LNCAP (cell line): ENCODE measurements around the gene GORASP1.

Experiments used
- TF ChIP-seq, protein P1 (sequence below): fragments of 450-650 bp; IDR thresholded peaks from 2 replicates; pipeline ENCODE4 v1.5.1; 2017; ENCODE audit warnings: mild to moderate bottlenecking

GORASP1 gene

DNA sequence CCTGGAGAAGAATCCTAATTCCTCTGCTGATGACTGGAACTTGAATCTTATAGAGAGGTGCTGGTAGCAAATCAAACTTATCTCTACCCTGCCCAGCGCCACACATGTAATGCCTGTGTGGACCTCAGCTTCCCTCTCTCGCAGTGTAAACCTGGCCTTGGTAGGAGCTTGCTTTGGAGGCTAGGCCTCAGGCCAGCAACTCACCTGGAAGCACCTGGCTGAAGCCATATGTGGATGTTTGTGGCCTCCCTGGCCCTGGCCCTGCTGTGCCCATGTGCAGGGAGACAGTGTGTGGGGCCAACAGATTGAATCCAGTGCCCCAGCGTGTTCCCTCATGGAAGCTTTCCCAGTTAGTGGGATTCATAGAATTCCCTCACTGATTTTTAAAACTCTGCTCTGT lies 8.4 kb upstream of the GORASP1 start:
- TF ChIP-seq, protein P1, sequence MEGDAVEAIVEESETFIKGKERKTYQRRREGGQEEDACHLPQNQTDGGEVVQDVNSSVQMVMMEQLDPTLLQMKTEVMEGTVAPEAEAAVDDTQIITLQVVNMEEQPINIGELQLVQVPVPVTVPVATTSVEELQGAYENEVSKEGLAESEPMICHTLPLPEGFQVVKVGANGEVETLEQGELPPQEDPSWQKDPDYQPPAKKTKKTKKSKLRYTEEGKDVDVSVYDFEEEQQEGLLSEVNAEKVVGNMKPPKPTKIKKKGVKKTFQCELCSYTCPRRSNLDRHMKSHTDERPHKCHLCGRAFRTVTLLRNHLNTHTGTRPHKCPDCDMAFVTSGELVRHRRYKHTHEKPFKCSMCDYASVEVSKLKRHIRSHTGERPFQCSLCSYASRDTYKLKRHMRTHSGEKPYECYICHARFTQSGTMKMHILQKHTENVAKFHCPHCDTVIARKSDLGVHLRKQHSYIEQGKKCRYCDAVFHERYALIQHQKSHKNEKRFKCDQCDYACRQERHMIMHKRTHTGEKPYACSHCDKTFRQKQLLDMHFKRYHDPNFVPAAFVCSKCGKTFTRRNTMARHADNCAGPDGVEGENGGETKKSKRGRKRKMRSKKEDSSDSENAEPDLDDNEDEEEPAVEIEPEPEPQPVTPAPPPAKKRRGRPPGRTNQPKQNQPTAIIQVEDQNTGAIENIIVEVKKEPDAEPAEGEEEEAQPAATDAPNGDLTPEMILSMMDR = no peak

DNA sequence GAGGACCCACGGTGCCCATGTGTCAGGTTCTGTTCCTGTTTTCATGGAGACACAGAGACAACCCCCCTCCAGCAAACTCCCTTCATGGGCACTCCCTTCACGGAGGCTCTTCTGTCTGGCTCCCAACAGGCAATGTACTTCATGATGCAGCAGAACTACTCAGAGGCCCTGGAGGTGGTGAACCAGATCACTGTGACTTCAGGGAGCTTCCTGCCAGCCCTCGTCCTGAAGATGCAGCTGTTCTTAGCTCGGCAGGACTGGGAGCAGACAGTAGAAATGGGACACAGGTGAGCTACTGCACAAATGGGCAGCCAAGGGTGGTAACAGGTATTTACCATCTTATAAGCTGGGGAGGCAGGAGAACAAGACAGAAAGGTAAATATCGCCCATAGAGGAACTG lies 7.0 kb upstream of the GORASP1 start:
- TF ChIP-seq, protein P1 = no peak

DNA sequence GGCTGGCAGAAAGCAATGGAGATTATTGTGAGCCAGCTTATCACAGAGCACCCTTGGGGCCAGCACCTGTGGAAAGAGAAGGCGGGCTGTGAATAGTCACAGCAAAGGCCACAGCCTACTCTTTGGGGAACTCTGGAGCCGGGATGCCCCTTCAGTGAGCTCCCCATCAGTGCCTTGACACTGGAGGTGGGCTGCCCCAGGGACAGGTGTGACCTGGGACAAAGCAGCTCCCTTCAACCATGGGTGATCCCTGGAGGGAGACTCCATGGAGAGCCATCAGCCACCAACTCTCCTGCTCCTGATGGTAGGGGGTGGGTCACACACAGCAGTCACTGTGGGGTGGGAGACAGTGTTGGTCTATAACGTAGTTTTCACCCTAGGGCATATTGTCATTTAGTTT lies 5.9 kb upstream of the GORASP1 start:
- TF ChIP-seq, protein P1 = no peak

DNA sequence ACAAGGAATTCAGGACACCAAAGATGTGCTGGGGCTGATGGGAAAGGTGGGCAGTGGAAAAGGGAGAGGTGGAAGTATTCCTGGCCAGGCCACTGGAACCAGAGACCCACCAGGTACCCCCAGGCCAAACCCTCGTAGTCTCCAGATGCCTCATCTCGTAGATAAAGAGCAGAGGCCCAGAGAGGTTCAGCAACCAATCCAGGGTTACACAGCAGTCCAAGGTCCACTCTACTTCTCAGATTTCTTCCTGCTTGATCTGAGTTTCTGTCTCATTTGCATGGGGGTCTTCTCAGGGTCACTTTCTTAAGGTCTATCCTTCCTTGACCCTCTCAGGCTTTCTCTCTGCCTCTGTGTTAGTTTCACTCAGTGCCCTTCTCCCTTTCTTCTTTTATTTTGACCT lies 5.1 kb upstream of the GORASP1 start:
- TF ChIP-seq, protein P1 = no peak

DNA sequence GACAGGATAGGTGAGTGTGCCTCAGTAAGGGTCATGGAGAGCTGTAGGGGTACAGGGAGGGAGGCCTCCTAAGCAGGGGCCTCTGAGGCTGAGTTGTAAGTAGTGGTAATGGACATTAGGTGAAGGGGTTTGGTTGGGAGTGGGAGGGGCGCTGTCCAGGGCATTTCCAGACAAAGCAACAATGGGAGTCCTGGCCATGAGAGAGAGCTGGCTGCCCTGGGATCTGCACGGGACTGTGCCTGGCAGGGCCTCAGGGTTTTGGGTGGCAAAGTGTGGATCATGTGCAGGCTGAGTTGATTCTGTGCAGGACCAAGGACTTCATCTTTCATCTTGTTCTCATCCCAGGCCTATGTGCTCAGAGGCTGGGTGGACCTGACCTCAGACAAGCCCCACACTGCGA lies 4.7 kb upstream of the GORASP1 start:
- TF ChIP-seq, protein P1 = no peak

DNA sequence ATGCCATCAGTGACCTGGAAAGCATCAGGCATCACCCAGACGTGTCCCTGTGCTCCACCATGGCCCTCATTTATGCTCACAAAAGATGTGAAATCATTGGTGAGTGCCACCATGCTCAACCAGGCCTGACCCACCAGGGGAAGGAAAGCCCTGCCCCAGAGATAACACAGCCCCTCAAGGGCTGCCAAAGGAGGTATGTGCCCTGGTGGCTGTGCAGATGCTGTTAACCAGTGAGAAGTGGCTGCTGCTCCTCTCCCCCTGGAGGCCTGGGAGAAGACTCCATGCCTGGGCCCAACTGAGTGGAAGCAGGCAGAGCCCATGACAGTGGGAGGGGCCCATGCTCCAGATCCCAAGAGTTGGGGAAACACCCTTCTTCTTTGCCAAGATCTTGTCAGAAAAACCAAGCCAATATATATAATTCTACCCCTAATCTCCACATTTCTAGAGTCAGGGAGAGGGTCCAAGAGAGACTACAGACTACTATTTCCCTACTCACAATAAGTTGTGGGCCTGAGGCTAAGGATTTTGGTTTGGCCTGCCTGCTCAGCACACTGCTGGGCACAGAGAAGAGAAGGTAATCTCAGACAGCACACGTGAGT lies 2.7 kb upstream of the GORASP1 start:
- TF ChIP-seq, protein P1 = no peak

DNA sequence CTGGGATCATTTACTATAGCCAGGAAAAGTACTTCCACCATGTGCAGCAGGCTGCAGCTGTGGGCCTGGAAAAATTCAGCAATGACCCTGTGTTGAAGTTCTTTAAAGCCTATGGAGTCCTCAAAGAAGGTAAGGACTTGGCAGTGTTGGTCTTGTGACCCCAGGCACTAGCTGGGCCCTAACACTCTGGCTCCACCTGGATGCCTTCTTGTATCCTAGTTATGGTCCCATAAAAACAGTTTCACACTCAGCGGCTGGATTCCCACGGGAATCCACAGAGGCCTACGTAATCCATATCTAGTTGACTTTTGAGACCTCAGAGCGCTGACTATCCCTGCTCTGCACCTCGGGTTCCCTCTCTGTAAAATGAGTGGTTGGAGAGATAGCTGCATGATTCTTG lies 1.7 kb upstream of the GORASP1 start:
- TF ChIP-seq, protein P1 = no peak

DNA sequence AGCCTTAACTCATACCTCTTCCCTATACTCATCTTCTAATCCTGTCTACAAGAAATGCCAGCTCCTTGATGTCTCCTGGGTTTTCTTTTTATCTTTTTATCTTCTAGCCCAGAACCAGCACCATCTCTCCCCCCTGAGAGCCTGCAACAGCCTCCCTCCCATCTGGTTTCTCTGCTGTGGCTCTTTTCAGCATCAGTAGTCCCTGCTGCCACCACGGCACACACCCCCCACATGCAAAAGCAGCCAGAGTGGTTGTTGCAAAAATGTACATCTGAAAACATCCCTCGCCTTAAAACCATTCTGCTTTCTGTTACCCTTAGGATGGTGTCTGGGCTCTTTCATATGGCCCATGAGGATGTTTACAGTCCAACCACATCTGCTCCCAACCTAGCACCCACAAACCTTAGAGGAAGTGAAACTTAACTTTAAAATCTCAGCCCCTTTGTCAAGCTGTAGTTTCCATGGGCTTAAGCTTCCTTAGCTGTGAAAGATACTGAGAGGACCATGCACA lies 828 bp upstream of the GORASP1 start:
- TF ChIP-seq, protein P1 = no peak
